GM21423 (cell line): Measurements from ENCODE around the gene DVL1.
"Not testable (repeated sequence)": the region's sequence is repeated elsewhere in the genome, so short reads cannot be mapped to it uniquely, and the experiment has no call there.

Experiments used
- ATAC-seq: cut with Tn5 transposase; IDR thresholded peaks from one replicate; pipeline ENCODE4 v1.9.1; 2021; ENCODE audit warnings: mild to moderate bottlenecking, moderate library complexity; ENCODE audit not compliant: unreplicated experiment

Gene DVL1

DNA sequence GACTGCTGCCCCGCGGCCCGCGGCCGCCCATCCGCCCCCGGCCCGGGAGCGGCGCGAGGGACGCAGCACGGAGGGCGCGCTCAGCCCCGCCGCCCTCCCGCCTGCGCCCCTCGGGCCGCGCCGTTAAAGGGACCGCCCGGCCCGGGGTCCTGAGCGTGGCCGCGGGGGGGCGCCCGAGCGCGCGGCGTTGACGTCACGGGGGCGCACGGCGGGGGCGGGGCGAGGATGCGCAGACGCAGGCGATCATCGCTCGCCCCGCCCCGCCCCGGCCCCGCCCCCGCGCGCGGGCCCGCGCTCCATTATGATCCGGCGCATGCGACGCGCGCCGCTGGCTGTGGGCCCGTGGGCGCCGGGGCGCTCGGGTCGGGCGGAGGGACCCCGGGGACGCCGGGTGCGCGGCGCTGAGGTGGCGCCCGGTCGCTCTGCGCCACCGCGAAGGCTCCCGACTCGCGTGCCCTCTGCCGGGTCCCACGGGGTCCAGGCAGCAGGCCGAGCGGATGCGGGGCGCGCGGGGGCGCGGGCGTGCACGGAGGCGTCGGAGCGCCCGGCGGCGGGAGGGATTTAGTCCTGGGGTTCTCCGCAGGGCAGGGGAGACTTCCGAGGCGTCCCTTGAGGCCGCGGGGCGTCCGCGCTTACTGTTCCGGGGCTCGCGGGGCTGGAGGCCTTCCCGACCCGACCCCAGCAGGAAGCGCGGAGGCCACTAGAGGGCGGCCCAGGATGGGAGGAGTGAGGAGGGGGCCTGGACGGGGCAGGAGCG, at the start of gene DVL1:
DVL1 (minus strand) TSS at position 163 of the 757 bp plus-strand sequence. CDS start 353 bp downstream, outside the sequence.
- ATAC-seq = peak; percentile 64

DNA sequence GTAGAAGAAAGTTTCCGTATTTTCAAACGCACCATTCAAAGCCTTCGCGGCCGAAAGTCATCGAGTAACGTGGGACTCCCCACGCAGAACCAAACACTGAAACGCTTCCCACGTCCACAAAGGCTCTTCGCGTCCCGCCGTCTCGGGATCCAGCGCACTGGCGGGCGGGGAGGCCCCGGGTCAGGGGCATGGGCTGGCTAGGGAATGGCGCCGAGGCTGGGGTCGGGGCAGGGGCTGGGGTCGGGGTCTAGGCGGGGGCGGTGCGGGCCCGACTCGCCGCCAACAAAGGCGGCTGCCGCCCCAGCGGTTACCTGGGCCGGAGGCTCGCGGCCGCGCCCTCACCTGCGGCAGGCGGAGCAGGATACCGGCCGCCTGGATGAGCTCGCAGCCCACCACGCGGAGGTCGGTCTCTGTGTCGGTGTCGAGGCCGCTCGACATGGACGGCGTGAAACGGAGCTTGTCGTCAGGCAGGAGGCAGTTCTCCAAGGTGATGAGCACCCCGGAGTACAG, 49.5 kb upstream of the DVL1 start:
- ATAC-seq = peak; percentile 1

DNA sequence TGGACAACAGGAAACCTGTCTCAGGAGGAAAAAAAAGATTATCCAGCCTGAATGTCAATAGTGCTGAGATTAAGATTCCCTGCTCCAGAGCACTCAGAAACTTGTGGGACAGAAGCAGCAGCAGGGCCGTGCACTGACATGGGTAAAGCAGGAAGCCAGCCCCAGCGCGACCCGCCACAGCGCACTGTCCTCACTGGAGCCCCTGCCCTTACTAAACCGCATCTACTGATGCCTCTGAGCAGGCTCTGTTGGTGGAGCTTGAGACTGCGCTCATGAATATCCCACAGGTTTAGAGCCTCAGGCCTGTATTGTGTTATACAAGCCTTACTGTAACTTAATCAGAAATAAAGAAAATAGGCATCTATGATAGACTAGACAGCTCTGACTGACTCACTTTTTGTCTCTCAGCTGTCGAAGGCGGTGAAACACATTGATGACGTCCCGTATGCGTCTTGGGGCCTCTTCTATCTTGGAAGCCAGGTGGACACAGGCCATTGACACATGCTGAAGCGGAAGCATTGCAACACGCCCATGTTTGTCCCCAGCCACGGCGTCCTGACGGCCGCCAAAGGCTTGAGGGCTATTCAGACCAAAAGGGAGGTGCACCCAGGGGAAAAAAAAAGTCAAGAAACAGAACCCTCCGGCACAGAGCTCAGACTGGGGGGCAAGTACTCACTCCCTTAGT, 48.8 kb upstream of the DVL1 start:
- ATAC-seq = no peak

DNA sequence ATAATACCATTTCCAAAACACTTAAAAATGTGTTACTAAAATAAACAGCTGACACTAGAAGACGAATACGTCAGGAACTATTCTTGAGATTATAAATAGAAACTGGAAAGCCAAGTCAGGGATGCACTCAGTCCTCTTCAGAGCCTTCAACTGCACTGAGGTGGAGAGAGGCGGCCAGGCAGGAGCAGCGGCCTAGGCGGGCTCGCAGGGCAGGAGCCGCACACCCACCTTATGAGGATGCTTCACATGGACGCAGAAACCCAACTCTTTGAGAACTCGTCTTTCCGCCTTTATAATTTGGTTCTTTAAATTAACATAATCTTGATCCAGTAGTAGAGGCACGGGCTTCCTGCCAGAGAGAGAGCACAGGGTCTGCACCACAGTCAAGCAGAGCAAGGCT, 45.9 kb upstream of the DVL1 start:
- ATAC-seq = no peak

DNA sequence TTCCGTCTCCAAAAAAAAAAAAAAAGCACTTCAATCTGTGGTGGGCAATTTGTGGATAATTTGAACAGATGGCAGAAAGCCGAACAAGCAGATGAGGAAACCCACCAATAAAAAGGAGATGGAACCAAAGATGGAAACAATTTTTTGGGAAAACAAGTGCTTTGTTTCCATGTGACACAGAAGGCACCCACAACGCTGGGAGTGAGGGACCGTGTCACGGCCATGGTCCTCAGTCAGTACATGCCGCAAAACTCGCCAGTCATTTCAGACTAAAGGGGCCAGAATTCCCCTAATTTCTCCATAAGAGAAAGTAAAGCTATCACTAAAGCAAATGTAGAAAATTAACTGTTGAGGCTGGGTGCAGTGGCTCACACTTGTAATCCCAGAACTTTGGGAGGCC, 44.9 kb upstream of the DVL1 start:
- no peak for ATAC-seq

DNA sequence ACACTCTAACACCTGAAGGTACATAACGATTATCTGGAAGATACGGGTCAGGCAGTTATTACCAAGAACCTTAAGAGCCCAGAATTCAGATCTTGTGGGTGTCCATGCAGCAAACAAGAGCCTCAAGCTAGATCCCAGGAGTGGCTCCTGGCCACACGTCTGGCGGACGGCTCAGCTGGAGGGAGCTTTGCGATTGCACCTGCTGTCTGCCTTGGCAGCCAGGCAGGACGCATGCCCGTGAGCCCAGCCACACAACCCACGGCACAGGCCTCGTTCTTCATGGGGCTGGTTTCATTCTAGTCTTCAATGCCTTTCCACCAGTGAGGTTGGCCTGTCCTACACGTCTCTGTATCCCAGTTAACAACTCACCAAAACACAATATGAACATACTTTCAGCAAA, 44.2 kb upstream of the DVL1 start:
- no peak for ATAC-seq

DNA sequence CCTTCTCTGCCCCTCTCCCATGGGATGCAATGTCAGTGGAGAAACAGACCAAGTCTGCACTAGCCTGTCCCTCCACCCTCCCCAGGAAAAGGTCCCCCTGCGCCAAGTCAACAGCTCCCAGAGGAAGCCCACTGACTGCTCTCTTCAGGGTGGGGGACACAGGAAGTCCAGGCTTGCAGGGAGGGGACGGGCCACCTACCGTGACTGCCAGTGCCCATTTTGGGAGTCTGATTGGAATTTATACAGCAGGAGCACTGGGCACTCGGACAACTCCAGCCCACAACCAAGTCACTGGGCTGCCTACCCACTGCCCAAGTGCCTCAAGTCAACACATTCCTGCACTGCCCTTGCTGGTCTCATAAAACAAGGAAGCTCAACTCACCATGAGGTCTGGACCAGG, 43.8 kb upstream of the DVL1 start:
- ATAC-seq = no peak

DNA sequence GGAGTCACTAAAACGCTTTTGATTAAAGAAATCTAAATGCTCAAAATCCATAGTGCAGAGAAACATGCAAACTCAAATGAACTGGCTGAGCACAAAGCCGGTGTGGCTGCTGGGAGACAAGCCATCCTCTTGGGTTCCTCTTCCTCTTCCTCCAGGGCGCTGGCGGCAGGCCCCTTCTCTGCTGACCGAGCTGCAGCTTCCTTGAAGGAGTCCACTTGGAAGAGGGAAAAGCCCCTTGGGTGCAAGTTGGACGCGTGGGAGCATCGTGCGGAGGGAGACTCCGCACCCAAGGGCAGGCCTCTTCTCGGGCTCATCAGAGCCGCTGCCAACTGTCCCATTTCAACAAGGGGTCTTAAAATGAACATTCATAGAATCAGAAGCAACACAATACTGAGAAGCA, 42.0 kb upstream of the DVL1 start:
- no peak for ATAC-seq

DNA sequence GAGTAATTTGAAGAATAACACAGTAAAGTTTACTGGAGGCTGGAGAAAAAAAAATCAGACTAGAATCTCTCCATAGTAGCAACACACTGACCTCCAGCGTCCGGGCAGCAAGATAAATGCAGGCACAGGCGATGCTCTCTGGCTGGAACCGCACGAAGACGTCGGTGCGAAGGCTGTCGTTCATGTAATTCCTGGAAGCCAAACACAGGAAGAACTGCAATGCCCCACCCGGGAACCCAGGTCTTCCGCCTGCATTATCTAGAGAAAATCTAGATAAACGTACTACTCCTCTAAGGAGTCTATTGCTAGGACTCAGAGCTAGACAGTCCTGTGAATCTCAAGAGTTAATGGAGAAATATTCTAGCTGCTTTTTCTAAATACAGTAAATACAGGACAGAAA, 41.5 kb upstream of the DVL1 start:
- ATAC-seq = no peak

DNA sequence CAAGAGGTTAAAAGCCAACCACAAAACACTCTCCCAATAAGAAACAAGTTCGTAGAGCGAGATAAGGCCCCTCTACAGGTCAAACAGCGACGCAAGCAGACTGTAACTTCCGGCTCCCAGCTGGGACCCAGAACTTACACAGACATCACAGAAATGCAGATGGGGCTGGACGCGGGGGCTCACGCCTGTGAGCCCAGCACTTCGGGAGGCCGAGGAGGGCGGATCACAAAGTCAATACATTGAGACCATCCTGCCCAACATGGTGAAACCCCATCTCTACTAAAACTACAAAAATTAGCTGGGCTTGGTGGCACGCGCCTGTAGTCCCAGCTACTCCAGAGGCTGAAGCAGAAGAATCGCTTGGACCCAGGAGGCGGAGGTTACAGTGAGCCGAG, 38.9 kb upstream of the DVL1 start:
- no peak for ATAC-seq

DNA sequence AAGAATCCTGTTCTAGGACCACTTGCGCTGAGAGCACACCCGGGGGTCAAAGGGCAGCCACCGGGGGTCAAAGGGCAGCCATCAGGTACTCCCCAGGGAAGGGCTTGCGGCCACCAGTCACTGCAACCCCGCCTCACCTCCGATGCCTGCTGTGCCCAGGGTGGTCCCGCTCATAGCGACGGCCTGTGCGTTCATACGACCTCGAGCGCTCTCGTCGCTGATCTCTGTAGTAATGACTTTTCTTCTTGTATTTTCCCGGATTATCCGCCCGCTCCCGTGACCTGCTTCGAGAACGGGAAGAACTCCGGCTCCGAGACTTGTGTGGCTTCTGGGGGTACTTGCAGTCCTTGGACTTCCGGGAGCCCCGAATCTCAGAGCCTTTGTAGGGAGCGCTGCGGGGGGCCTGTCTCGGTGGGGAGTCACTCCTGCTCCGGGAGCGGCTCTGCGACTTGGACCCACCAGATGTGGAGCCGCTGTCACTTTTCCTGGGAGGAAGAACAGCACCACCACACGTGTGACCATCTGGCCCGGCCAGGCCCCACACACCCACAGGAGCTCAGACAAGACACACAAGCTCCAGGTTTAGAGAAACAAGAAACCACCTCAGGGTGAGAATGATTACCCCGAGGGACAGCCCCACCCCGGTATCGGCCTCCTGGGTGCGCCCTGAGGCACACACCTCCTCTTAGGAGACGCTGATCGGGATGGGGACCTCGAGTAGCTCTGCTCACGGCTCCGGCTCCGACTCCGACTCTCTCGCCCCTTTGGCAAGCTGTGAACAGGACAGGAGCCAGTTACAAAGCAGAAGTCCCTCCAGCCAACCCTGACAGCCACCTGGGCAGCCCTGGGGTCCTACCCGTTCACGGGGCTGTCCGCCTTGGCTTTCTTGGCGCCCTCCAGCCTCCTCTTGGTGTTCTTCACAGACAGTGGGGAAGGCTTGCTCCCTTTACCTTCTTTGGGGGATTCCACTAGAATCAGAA, 38.2 kb upstream of the DVL1 start:
- ATAC-seq = no peak

DNA sequence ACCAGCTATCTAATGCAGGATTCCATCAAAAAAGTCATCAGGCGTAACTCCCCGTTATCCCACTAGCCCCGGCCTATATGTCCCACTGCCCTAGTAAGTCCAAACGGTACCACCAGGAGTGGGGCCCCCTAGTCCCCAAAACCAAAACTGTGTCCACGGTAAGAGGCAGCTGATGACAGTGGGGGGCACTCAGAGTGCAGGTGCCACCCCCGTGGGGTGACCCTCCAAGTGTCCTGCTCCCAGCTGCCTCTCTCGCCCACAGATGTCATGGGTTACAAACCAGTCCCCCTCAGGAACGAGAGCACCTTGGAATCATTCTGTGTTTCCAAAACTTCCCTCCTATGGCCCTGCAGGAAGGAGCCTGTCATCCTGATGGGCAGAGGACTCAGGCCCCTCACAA, 36.7 kb upstream of the DVL1 start:
- no peak for ATAC-seq

DNA sequence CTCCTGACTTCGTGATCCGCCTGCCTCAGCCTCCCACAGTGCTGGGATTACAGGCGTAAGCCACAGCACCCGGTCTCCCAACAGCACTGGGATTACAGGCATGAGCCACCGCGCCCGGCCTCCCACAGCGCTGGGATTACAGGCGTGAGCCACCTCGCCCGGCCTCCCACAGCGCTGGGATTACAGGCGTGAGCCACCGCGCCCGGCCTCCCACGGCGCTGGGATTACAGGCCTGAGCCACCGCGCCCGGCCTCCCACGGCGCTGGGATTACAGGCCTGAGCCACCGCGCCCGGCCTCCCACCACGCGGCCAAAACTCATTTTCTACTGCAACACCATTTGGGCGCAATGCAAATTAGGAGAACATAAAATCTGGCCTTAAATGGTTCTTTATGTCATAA, 36.1 kb upstream of the DVL1 start:
- not testable (repeated sequence) for ATAC-seq

DNA sequence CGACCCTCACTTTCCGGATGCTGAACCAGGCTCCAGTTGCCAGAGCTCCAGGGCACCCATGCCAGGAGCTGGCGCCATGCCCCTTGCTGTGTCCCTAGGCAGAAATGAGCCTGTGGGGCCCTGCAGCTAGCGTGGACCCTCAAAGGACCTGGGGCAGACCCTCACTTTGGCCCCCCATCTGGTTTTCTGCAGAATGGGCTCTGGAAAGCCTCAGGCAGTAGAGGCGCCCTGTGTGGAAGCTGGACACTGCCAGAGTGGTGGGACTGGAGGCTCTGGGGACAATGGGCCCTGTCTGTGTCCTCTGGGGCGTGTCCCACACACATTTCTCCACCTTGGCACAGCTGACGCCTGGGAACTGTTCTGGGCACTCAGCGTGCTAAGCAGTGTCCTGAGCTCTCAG, 32.1 kb upstream of the DVL1 start:
- no peak for ATAC-seq

DNA sequence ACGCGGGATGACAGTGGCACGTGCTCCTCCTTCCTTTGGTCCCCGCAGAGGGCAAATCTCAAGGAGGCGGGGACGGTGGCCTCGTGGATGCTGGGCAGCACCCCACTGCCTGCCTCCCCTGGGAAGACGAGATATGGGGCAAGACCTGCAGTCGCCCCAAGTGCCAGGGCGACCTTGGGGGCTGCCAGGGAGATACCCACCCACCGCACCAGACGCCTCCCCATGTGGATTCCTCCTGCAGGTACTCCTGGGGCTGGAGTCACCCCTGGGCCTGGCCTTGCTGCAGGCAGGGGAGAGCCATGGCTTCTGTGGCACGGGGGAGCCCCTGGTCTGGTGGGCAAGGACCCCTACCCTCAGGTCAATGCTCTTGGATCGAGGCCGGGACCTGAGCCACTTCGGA, 31.6 kb upstream of the DVL1 start:
- ATAC-seq = no peak

DNA sequence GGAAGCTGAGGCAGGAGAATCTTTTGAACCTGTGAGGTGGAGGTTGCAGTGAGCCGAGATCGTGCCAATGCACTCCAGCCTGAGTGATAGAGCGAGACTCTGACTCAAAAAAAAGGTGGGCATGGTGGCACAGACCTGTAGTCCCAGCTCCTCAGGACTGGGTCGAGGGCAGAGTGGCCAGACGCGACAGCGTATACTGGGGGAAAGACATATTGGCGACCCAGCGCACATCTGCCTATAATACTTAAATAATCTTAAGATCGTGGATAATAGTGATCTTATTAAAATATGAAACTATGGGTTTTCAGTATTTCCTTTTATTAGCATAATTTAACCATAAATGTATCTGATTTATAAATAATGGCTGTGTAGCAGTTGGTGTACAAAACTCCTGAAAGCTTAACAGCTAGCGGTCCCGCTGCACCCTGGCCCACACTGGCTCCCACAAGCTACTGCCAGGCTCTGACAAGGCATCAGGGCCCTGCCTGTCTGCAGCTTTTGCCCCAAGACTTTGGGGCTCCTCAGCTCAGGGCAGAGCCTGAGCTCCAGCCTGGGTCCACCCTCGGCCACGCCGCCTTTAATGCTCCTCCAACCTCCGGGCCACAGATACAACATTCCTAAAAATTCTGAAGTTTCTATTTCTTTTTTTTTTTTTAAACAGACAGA, 28.5 kb upstream of the DVL1 start:
- no peak for ATAC-seq

DNA sequence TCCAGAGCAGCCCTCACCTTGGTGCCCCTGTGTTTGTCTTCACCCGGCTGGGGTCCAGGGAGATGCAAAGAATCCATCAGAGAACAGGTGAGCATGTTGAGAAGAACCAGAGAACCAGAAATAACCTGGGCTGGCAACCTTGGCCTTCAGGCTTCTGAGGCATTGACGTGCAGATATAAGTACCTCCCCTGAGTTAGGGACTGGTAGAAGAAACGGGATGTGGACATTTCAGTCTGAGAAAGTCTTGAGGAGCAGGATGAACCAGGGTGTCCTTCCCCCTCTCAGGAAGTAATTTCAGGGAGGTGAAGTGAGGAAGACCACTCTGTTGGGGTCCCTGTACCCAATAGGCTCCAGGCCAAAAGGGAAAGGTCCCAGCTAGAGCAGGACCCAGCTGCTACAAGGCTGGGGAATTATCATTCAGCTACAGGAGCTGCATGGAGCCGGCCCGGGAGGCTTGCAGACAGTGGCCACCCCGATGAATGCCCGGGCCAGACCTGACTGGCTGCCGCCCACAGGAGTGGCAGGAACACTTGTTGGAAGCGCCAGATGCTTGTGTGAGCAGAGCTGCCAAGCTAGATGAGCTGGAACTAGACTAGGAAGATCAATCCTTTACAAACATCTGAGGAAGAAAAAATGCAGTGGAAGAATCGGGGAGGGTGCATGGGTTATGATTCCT, 27.5 kb upstream of the DVL1 start:
- ATAC-seq = no peak

DNA sequence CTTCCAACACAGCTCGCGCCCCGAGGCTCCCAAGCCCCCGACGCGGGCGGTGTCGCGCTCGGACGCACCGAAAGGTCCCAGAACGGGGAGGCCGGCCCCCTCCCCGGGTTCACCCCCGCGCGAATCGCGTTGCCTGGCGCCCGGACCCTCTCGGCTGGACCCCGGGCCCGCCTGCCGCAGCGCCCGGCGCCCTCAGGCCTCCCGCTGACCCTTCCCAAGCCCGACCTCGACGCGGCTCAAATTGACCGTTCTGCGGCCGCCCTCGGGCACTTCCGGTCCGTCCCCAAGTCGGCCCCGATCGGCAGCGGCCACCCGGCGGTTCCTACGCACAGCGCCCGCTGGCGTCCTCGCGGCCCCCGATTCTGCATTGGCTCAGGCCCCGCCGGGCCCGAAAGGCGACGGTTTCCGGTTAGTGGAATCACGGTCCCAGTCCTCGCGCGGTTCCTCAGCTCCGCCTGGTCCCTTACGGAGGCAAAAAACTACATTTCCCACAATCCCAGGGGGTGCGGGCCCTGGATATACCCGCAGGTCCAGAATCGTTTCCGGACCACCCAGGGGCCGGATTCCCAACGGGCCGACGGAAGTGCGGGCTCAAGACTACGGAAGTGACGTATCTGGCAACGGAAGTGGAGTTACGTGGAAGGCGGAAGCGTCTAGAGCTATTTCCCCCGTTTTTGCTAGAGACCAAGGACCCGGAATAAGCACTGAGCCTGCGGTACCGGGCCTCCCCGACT, 25.9 kb upstream of the DVL1 start, which contains the start of gene AURKAIP1:
AURKAIP1 (minus strand) TSS at position 279 of the 734 bp plus-strand sequence. CDS start 451 bp downstream, outside the sequence.
- ATAC-seq = peak; percentile 84

DNA sequence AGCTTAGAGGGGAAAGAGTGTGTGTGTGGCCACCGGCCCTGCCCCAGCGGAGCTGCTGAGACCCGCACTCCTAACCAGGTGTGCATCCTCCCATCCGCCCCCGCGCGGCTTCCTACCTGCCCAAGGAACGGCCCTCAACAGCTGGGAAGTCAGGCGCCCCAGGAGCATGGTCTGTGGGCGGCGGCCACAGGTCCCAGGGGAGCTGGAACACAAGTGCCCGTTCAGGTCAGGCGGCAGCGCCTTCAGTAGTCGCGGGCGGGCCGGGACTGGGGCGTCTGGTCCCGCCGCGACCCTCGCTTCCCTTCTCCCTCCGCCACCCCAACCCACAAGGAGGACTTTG, 25.3 kb upstream of the DVL1 start:
- peak; percentile 1 for ATAC-seq
